Keratinocyte (primary cell): ENCODE data around the gene PDE1C.

Experiments used
- CTCF ChIP-seq, 3 experiments: IDR thresholded peaks in 1 of 3; conservative IDR thresholded peaks in 1 of 3; optimal IDR thresholded peaks in 1 of 3; 2 replicates in 2 of 3; 3 replicates in 1 of 3; pipeline versions ENCODE3 to v1.5.1; 2011; ENCODE audit warnings: low read length in 3 of 3, mild to moderate bottlenecking in 3 of 3, moderate library complexity in 2 of 3, control low read depth in 1 of 3, inconsistent platforms in 1 of 3; ENCODE audit not compliant: insufficient read depth in 2 of 3; ENCODE audit errors: extremely low read depth in 1 of 3
- EZH2 ChIP-seq: IDR thresholded peaks from one replicate; pipeline ENCODE4 v1.6.1; 2012; ENCODE audit warnings: inconsistent platforms, mild to moderate bottlenecking, low read length, moderate library complexity

GRCh38 chr7:31819031-31819430 is 251.2 kb downstream of the PDE1C start:
- TF ChIP-seq CTCF (optimal IDR thresholded peaks at IDR 0.05 in 1 of 3, IDR thresholded peaks at IDR 0.05 in 1 of 3, conservative IDR thresholded peaks at IDR 0.05 in 1 of 3; ENCODE audit: extremely low read depth in 1 of 3, insufficient read depth in 2 of 3, low read length in 3 of 3) (no peak), EZH2 (no peak)
